GM19324 (cell line): ENCODE data around the gene RFTN1.

Experiments
- ATAC-seq: cut with Tn5 transposase; IDR thresholded peaks from one replicate; pipeline ENCODE4 v1.9.1; 2021; ENCODE audit warnings: mild to moderate bottlenecking, moderate library complexity; ENCODE audit not compliant: unreplicated experiment, low FRiP score

The RFTN1 gene

GRCh38 chr3:16533928-16534574 lies 20.6 kb upstream of the RFTN1 start:
- no peak for ATAC-seq

- ATAC-seq = no peak
Measured at GRCh38 chr3:16529264-16529663, 15.8 kb upstream of the RFTN1 start.

- no peak for ATAC-seq
Measured at GRCh38 chr3:16528581-16528993, 15.1 kb upstream of the RFTN1 start.

GRCh38 chr3:16528106-16528505 lies 14.6 kb upstream of the RFTN1 start:
- no peak for ATAC-seq

- ATAC-seq = no peak
Measured at GRCh38 chr3:16524196-16524595, 10.7 kb upstream of the RFTN1 start.

- no peak for ATAC-seq
Measured at GRCh38 chr3:16523778-16524177, 10.3 kb upstream of the RFTN1 start.

GRCh38 chr3:16522834-16523233 lies 9.3 kb upstream of the RFTN1 start:
- ATAC-seq = no peak

- peak; percentile 35 for ATAC-seq
Measured at GRCh38 chr3:16520970-16521881, 7.7 kb upstream of the RFTN1 start.

DNA sequence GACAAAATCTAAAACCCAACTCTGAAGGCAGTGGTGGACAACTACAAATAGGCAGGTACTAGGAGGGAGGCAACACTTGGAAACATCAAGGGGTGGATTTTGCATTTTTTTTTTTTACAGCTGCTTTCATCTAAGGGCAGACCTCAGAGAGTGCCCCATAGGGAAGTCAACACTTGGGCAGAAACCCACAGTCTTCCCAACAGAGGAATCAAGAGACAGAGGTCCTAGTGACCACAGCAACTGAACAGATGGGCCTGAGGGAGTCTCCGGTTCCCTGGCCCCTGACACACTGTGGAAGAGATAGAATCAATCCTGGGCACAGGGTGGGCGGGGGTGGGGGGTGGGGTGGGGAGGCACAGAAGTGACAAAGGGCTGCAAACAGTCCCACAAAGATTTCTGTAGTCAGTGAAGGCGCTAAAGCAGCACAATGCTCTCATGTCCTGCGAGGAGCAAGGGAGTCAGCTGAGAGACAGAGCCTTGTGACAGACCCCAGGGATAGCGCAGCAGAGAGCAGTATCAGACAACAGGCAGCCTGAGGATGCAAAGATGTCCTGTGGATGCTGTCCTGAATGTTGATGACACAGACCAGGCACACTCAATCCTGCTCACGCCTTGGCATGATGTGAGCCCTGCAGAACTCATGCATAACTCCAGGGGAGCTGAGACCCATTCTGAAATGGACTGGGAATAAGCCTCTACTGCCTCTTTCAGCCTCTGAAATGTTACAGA lies 6.9 kb upstream of the RFTN1 start:
- no peak for ATAC-seq

- peak; percentile 18 for ATAC-seq
Measured at GRCh38 chr3:16516695-16517481, 3.4 kb upstream of the RFTN1 start.

GRCh38 chr3:16515885-16516420 lies 2.5 kb upstream of the RFTN1 start:
- no peak for ATAC-seq

DNA sequence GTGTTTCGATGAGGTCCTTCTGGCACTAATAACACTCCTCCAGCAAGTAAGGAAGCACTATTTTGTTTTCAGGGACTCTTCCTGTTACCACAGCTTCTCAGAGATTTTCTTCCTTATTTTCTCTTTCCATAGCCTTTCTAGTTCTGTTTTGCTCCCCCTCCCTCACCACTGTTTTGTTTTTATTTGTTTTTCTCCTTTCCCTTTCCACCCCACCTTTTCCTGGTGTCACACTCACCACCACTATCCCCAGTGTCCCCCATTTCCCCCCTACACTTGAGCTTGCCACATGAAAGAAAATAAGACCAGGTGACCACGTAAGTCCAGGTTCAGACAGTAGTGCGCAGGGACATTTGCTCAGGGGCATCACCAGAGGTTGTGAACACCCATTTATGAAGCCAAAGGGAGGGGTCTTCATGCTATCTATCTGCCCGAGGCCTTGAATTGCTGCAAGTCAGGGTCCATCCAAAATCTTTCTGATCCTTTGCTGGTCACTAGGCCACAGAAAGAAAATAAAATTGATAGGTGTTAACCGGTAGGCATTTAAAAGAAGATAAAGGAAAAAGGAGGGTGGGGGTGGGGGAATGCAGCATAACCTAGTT lies 1.4 kb upstream of the RFTN1 start:
- no peak for ATAC-seq

GRCh38 chr3:16514021-16514700 lies 662 bp upstream of the RFTN1 start:
- no peak for ATAC-seq

- peak; percentile 23 for ATAC-seq
Measured at GRCh38 chr3:16512435-16513140, 911 bp downstream of the RFTN1 start.

DNA sequence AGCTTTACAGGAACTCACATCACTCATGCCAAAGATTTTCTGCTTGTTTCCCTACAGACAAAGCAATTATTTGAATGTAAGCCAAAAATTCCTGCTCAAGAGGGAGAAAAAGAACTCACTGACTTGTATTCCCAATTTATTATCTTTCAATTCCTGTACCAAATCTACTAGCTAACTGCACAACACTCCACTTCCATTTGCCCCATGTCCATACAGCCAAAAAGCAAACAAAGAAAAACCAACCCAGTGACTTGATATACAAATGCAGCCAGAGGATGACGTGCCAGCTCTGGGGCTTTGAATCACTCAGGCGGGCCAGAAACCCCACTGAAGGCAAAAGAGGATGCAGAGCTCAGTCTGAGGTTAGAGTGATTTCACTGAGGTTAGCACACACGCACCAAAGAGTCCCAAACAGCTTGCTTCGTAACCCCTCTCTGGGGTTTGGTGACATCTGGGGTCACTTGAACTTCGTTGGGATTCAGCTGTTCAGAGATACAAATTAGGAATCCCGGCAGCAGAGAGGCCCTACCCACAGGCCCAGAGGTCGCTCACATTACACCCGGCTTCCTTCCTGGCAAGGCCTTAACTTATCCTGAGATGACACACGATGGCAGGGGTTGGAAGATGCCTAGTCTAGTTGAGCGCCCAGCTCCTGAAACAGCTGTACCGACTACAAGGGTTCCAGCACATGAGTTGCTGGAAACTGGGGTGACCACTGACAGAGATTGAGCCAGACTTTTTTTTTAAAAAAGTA lies 1.6 kb downstream of the RFTN1 start:
- ATAC-seq = peak; percentile 45

DNA sequence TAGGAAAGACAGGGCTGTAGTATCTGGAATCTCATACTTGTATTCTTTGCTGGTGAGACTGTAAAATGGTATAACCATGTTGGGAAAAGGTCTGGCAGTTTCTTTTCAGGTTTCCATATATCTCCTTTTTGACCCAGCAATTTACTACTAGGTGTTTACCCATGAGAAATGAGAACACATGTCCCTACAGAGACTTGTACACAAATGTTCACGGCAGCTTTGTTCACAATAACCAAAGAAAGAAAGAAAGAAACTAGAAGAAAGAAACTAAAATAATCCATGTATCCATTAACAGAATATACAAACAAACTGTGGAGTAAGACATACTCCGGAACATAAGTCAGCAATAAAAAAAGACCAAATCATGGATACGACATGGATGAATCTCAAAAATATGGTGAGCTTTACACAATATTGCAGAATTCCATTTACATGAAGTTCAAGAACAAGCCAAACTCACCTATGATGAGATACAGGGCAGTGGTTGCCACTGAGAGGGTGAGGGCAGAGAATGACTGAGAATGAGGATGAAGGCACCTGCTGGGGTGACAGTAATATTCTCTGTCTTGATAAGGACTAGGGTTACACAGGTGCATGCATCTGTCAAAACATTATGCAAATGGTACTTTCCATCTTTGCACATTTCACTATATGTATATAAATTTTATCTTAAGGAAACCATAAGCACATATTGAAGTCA lies 2.7 kb downstream of the RFTN1 start:
- peak; percentile 17 for ATAC-seq
